ENCODE results near the gene ATP10A. TPM values are rescaled to one million over a fixed set of nuclear protein-coding genes. Genes with fewer than 3 reads are reported as not detected.

ATP10A gene
- total RNA-seq, 1 experiment from 2014 or later = 0.02 TPM

DNA sequence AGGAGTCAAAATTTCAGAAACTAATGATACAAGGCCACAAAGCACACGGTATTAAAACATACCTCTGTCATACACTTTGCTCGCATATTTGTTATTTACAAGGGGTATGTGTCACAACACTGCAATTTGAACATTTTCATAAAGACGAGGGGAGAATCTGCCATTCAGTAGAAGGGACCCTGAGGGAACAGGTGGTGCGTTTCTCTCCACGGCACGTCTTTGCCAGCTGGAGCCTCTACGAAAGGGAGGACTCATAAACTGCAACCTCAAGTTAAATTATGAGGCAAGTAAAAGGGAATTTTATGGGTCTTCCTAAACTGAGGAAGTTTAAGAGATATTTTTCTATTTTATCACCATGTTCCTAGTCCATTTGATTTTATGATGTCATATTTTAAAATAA lies 19.1 kb downstream of the ATP10A start:
- Histone ChIP-seq H3K9me2 (ENCODE audit: insufficient read depth) (no peaks in the 10 kb centered on the region), H3K4me3 (replicated peaks in 1 of 2; ENCODE audit: low read depth in 1 of 2, low read length in 2 of 2) (no peak overlapping the region), H2AFZ (ENCODE audit: low read depth, low read length, poor library complexity, severe bottlenecking) (no peak overlapping the region), H3K36me3 (ENCODE audit: control insufficient read depth in 1 of 2, insufficient read depth in 2 of 2, low read length in 2 of 2) (no peaks in the 10 kb centered on the region), H3K27me3 (ENCODE audit: insufficient read depth, low read length) (no peaks in the 10 kb centered on the region), H3K27ac (ENCODE audit: low read depth, low read length) (no peak overlapping the region), H3K4me2 (ENCODE audit: low read length) (no peak overlapping the region), H3K9ac (ENCODE audit: low read length) (no peak overlapping the region), H3K79me2 (ENCODE audit: insufficient read depth, low read length) (no peaks in the 10 kb centered on the region), H4K20me1 (ENCODE audit: insufficient read depth) (no peaks in the 10 kb centered on the region), H3K9me3 (ENCODE audit: control insufficient read depth in 1 of 2, insufficient read depth in 1 of 2, low read depth in 1 of 2, low read length in 2 of 2) (peaks cover 10 to 44% of the 10 kb centered on the region in 2 experiments; a peak in 2 of 4 replicates), H3K4me1 (ENCODE audit: control insufficient read depth in 1 of 2, insufficient read depth in 2 of 2, low read length in 2 of 2) (no peaks in the 10 kb centered on the region)
- DNase-seq (ENCODE audit: low read depth, low spot score) (no peak), ATAC-seq (no peak)
- RAD21 ChIA-PET (ENCODE audit: low non-redundant PET in 1 of 2, low total read pairs in 2 of 2, uncharacterized antibody in 2 of 2, unreplicated experiment in 2 of 2) = no interaction called here
- BruUV-seq (replicated peaks) = no TSS peak
- TF ChIP-seq CBX3 (IDR thresholded peaks at IDR 0.05; ENCODE audit: low read depth) (no peak), ELF1 (IDR thresholded peaks at IDR 0.05; ENCODE audit: borderline replicate concordance, low read depth) (no peak), FOSL1 (IDR thresholded peaks at IDR 0.05; ENCODE audit: low read depth) (no peak), SRF (IDR thresholded peaks at IDR 0.05; ENCODE audit: low read depth) (no peak), POLR2A (IDR thresholded peaks at IDR 0.05; ENCODE audit: borderline replicate concordance, extremely low read depth, insufficient read depth, insufficient read length) (no peak), SP1 (IDR thresholded peaks at IDR 0.05; ENCODE audit: low read depth) (no peak), YY1 (IDR thresholded peaks at IDR 0.05; ENCODE audit: extremely low read depth, insufficient replicate concordance, low read depth, low read length) (no peak), RAD21 (IDR thresholded peaks at IDR 0.05; ENCODE audit: low read depth) (no peak), POLR2AphosphoS5 (IDR thresholded peaks at IDR 0.05; ENCODE audit: low read depth, low read length) (no peak), EGR1 (IDR thresholded peaks at IDR 0.05; ENCODE audit: low read depth) (no peak), ZNF274 (IDR thresholded peaks at IDR 0.05; ENCODE audit: low read depth, low read length) (no peak), TCF7L2 (IDR thresholded peaks at IDR 0.05; ENCODE audit: borderline replicate concordance, extremely low read depth, insufficient read depth, insufficient read length) (no peak), JUND (IDR thresholded peaks at IDR 0.05) (no peak), CTCF (IDR thresholded peaks at IDR 0.05 in 2 of 3, conservative IDR thresholded peaks at IDR 0.05 in 1 of 3; ENCODE audit: borderline replicate concordance in 1 of 3, insufficient read depth in 1 of 3, low read depth in 2 of 3, low read length in 2 of 3) (no peak), SIN3A (IDR thresholded peaks at IDR 0.05; ENCODE audit: low read depth) (no peak), CEBPB (IDR thresholded peaks at IDR 0.05; ENCODE audit: low read depth) (no peak)
- TF ChIP-seq, protein P1, sequence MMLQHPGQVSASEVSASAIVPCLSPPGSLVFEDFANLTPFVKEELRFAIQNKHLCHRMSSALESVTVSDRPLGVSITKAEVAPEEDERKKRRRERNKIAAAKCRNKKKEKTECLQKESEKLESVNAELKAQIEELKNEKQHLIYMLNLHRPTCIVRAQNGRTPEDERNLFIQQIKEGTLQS (IDR thresholded peaks at IDR 0.05) = no peak
- CTCF ChIA-PET = no interaction called here
- intact Hi-C loops (cut with micrococcal nuclease) = no loop called here
- POLR2A ChIA-PET = no interaction called here
